GM19328 (cell line): Measurements from ENCODE around the gene ARHGAP18.

Source experiments
- ATAC-seq: cut with Tn5 transposase; IDR thresholded peaks from one replicate; pipeline ENCODE4 v1.9.1; 2021; ENCODE audit warnings: mild to moderate bottlenecking, moderate library complexity; ENCODE audit not compliant: unreplicated experiment

ARHGAP18 gene

DNA sequence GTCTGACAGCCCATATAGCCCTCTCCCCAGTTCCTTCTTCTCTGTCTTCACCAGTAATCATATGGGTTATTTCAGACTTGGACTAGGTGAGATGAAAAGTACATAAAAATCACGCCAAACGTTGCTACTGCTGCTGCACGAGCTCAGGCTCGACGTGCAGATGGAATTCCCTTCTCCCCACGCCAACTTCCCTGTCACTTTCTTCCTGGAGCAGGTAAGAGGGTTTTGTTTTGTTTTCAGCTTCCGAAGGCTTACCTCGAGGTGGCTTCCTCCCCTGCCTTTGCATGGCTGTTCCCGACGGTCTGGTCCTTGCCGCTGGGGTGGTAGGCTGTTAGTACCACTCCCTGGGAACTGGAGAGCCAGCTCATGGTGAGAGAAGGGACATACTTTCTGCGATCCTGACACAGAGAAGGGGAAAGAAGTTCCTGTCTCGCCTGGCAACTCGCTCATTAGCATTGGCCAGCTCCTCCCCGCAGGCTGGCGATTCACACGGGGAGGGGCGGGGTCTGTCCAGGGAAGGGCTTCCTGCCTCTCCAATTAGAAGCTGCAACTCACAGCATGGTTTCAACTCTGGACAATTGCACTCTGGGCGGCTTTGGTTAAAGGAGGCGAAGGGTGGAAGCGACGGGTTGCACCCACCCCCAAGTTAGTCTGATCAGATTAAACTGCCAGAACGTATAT, at the start of gene ARHGAP18:
Gene ARHGAP18 (minus strand): TSS at position 409 of the 681 bp plus-strand sequence. CDS start 41 bp downstream, at position 368.
- ATAC-seq: peak; percentile 93

- ATAC-seq: no peak
These were observed 45.8 kb upstream of the ARHGAP18 start for GRCh38 chr6:129755787-129756186.

GRCh38 chr6:129754750-129755149, 44.8 kb upstream of the ARHGAP18 start:
- no peak for ATAC-seq

DNA sequence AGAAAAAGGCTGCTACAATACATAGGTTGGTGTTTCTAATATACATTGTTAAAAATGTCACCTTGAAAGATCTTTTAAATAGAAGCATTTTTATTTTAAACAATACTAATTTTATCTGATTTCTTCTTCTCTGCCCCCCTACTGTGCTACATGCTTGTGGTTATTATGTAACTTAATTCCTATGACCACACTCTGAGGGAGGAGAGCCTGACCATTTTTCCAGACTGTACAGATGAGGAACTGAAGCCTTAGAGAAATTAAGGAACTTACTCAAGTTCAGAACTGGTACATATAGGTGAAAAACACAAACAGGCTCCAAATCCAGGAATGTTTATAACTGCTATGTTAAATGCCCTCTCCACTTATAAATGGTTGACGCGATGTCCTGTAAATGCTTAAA, 43.4 kb upstream of the ARHGAP18 start:
- ATAC-seq: no peak

GRCh38 chr6:129751384-129751783, 41.4 kb upstream of the ARHGAP18 start:
- no peak for ATAC-seq

DNA sequence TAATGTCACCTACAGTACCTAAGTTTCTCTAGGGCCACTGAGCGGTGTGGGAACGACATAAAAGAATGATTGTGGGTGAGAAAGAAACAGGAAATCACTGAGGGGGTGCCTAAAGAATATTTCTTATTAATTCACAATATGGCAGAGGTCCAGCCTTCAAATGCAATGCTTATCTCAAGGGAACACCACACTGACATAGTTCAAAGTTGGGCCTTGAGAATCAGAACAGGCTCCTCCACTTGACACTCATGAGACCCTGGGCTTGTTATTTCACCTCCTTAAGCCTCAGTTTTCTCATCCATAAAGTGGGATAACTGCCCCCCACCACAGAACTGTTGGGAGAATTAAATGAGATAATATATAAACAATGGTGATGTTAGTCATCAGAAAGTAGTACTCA, 40.4 kb upstream of the ARHGAP18 start:
- no peak for ATAC-seq

GRCh38 chr6:129749749-129750120, 39.8 kb upstream of the ARHGAP18 start:
- no peak for ATAC-seq

GRCh38 chr6:129748901-129749748, 39.1 kb upstream of the ARHGAP18 start:
- no peak for ATAC-seq

DNA sequence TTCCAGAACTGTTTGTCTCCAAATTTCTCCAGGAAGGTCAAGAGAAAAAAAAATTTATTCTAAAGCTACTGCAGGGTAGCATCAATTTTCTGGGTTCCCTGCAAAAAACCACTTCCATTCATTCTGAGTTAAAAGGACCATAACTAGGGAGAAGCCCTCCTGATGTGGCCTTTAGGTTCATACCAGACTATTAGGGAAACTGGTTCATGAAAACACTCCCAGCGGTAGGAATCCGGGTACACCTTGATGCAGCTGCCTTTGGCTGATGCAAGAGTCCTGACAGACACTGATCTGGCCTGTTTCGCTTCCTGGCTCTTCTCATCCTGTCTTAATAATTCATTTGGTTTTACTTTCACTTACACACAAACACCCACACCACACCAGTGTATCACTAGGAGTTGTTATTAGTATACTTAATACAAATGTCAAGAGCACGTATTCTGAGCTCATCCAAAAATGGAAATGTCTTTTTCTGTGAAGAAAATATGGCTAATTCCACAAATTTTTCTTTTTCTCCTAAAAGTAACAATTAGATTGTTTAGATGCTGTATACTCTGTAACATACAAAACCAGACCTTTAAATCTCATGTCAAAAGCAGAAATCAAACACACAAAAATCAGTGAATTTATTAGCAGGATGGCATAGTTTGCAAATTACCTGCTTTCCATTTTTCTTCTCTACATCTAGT, 38.4 kb upstream of the ARHGAP18 start:
- peak; percentile 85 for ATAC-seq

GRCh38 chr6:129747588-129748112, 37.7 kb upstream of the ARHGAP18 start:
- no peak for ATAC-seq

DNA sequence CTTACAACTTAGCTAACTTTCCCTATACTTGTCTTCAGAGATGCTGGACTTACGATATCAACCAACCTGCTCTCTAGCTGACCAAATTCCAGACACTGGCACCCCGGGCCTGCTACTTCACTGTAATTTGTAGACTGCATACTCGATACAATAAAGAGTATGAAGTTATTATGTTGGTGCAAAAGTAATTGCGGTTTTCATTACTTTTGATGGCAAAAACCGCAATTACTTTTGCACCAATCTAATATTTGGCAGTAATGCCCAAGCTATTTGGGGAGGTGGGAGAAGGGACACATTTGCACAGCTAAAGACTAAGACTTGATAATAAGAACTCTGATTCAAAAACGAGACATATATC, 34.9 kb upstream of the ARHGAP18 start:
- no peak for ATAC-seq

DNA sequence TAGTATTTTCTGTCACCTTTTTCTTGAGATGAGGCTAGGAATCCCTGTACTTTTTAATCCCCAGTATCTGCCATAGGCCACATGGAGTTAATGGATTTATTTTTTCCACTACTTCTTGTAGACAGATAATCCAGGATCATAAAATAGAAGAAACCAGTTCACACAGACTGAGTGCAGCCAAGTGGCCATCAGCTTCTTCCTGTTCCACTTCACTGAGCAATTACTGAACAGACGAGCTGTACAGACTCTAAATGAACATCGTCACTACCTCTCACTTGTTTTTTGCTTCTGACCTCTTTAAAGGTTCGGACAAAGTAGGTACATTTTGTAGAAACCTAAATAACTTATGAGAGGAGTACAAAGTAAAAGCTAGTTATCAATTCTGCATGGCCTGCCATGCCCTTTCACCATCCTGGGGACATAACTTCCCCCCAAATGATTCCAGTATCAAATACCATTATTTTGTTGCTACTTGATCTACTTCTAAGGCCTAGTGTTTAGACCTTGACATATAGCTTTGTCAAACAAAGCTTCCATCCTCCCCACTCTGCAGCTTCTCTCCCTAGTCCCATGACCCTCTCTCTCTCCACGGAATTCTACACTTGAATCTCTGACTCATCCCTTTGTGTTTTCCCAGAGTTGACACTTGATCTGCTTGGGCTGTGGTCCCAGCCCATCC, 34.4 kb upstream of the ARHGAP18 start:
- no peak for ATAC-seq

GRCh38 chr6:129740013-129740412, 30.0 kb upstream of the ARHGAP18 start:
- no peak for ATAC-seq

DNA sequence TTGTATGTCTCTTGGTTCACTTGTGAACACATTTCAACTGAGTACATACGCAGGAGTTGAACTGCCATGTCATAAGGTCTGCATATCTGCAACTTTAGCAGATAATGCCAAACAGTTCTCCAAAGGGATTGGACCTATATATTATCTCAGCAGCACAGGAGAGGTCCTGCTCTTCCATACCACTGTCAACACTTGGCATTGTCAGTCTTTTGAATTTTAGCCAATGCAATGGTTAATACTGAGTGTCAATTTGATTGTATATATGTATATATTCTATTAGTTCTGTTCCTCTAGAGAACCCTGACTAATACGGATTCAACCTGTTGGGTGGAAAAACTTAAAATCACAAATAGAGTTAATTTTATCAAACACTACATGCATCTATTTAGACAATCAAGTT, 26.1 kb upstream of the ARHGAP18 start:
- ATAC-seq: no peak

DNA sequence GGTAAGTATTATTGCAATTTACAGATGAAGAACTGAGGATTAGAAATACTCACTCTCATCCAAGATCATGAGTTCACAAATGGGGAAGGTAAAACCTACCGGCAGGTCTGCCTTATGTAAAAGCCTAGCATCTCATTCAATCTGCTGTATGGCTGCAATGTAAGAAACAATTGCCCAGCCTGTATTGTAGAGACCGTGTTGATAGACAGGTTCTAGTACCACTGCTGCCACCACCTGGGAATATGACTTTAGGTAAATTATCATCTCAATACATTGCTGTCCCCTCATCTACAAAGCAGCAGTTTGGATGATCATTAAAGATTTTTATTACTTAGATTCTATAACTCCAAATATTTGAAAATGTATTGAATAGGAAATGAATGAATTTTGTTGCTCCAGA, 23.3 kb upstream of the ARHGAP18 start:
- ATAC-seq: no peak

DNA sequence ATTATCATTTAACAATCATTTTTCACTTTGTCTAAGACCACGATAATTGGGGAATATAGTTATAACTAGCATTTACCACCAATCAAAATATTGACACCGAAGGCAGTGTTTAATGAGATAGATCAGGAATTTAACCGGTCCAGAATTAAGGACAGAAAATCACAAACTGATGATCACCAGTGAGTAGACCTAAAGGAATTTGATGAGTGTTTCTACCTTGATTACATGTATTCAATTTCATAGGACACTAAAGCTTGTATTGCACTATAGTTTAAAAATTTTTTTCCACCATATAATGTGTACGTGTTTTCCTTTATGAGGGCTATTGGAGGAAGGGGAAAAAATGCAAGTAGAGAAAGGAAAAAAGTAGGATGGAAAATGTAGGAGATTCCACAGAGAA, 22.6 kb upstream of the ARHGAP18 start:
- no peak for ATAC-seq

GRCh38 chr6:129732034-129732433, 22.1 kb upstream of the ARHGAP18 start:
- ATAC-seq: no peak

GRCh38 chr6:129731428-129731827, 21.5 kb upstream of the ARHGAP18 start:
- ATAC-seq: no peak

GRCh38 chr6:129730477-129731165, 20.6 kb upstream of the ARHGAP18 start:
- no peak for ATAC-seq

DNA sequence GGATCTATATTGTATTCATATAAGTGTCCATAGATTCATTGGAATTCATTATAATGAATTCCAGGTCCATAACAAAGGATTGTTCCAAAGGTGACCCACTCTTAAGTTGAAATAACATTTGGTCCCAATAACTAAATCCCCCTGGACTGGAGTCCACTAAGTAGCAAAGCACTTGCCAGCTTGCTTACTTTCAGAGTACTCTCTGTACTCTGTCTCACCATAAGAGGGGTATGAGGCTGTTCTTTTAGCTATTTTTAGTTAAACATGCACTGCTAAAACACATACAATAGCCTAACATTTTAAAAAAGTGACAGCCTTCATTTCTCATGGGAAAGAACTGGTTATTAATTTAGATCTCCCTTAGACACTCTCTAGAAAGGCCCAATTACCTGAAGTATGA, 16.7 kb upstream of the ARHGAP18 start:
- ATAC-seq: no peak
